H1 (cell line): Measurements from ENCODE around the gene STAU1. TPM values are rescaled to one million over a fixed set of nuclear protein-coding genes. Genes with fewer than 3 reads are reported as not detected.

Source experiments
- CTCF ChIA-PET: fragments of 300-600 bp; sonication (Branson Sonifier 250); formaldehyde crosslinking; loops from one replicate; lab custom pipeline; 2021; ENCODE audit not compliant: partially characterized antibody; lab: Charles Lee
- POLR2A ChIA-PET: fragments of 300-600 bp; sonication (Branson Sonifier 250); formaldehyde crosslinking; loops from one replicate; lab custom pipeline; 2021; ENCODE audit warnings: inconsistent platforms; ENCODE audit not compliant: partially characterized antibody; lab: Charles Lee
- DNase-seq, 2 experiments: peaks; one replicate each; pipeline versions ENCODE4 v3.0.0 to v3.0.0-alpha.2; 2010 to 2022; ENCODE audit warnings: low spot score in 2 of 2, low read depth in 1 of 2, mixed read lengths in 1 of 2
- FAIRE-seq: peaks from 2 replicates; lab custom pipeline; 2011; peaks lifted over from hg19 to GRCh38; lab: Jason Lieb, UNC
- H2AFZ ChIP-seq: 2 replicates; pipeline ENCODE4 v1.8.1; 2012; ENCODE audit warnings: low read length, inconsistent platforms
- H2AK5ac ChIP-seq: 2 replicates; pipeline ENCODE4 v1.6.1; 2013; ENCODE audit warnings: low read depth, low read length
- H2BK120ac ChIP-seq: replicated peaks from 2 replicates; pipeline ENCODE3; 2013; ENCODE audit warnings: low read depth, low read length, inconsistent platforms
- H2BK12ac ChIP-seq: 2 replicates; pipeline ENCODE4 v1.6.1; 2013; ENCODE audit warnings: low read depth, low read length
- H2BK15ac ChIP-seq: 2 replicates; pipeline ENCODE4 v1.6.1; 2013; ENCODE audit warnings: low read length
- H2BK20ac ChIP-seq: 2 replicates; pipeline ENCODE4 v1.6.1; 2013; ENCODE audit warnings: low read length
- H2BK5ac ChIP-seq: 2 replicates; pipeline ENCODE4 v1.6.1; 2013; ENCODE audit warnings: low read depth, low read length
- H3K14ac ChIP-seq: 2 replicates; pipeline ENCODE4 v1.6.1; 2013; ENCODE audit warnings: inconsistent platforms; ENCODE audit not compliant: insufficient read length
- H3K18ac ChIP-seq: 2 replicates; pipeline ENCODE4 v1.6.1; 2013; ENCODE audit warnings: low read length; ENCODE audit errors: extremely low read depth
- H3K23ac ChIP-seq: 2 replicates; pipeline ENCODE4 v1.6.1; 2013; ENCODE audit warnings: inconsistent platforms; ENCODE audit not compliant: insufficient read length
- H3K23me2 ChIP-seq: 2 replicates; pipeline ENCODE4 v1.6.1; 2013; ENCODE audit warnings: low read depth, low read length
- H3K27ac ChIP-seq: 2 replicates; pipeline ENCODE4 v1.6.1; 2011; ENCODE audit warnings: low read depth, low read length, inconsistent platforms
- H3K27me3 ChIP-seq, 4 experiments: replicated peaks in 1 of 4; 1 replicate in 1 of 4; 2 replicates in 3 of 4; pipeline versions ENCODE4 v1.6.1 to v1.8.1; 2011 to 2013; ENCODE audit warnings: low read length in 3 of 4, mild to moderate bottlenecking in 3 of 4, inconsistent platforms in 2 of 4, mixed read lengths in 2 of 4, moderate library complexity in 1 of 4; ENCODE audit not compliant: control insufficient read depth in 3 of 4, insufficient read depth in 3 of 4; ENCODE audit errors: extremely low read depth in 1 of 4
- H3K36me3 ChIP-seq, 4 experiments: 2 replicates each; pipeline versions ENCODE4 v1.6.1 to v1.8.1; 2011 to 2013; ENCODE audit warnings: mild to moderate bottlenecking in 4 of 4, low read length in 3 of 4, moderate library complexity in 2 of 4, control low read depth in 1 of 4, inconsistent platforms in 1 of 4; ENCODE audit not compliant: insufficient read depth in 4 of 4, control insufficient read depth in 2 of 4
- H3K4ac ChIP-seq: replicated peaks from 2 replicates; pipeline ENCODE3; 2013; ENCODE audit warnings: low read length, low read depth, mixed read lengths, inconsistent platforms; ENCODE audit not compliant: insufficient read length
- H3K4me1 ChIP-seq, 4 experiments: replicated peaks in 1 of 4; 1 replicate in 1 of 4; 2 replicates in 3 of 4; pipeline versions ENCODE4 v1.6.1 to v1.8.1; 2011 to 2013; ENCODE audit warnings: low read length in 3 of 4, inconsistent platforms in 2 of 4, mixed read lengths in 1 of 4; ENCODE audit not compliant: insufficient read depth in 4 of 4, control insufficient read depth in 3 of 4
- H3K4me2 ChIP-seq, 2 experiments: 2 replicates each; pipeline versions ENCODE4 v1.6.1 to v1.8.1; 2011 to 2013; ENCODE audit warnings: low read depth in 2 of 2, low read length in 2 of 2, control low read depth in 1 of 2, inconsistent platforms in 1 of 2, mild to moderate bottlenecking in 1 of 2; ENCODE audit not compliant: insufficient read depth in 1 of 2
- H3K4me3 ChIP-seq, 4 experiments: fragments of 200-600, 300-600 bp in 1 of 4; sonication (generic), shearing (Covaris generic), sonication (Bioruptor Twin) in 1 of 4; 2 replicates each; pipeline versions ENCODE4 v1.5.1 to v1.8.1; 2011 to 2016; ENCODE audit warnings: low read length in 4 of 4, low read depth in 3 of 4, control low read depth in 2 of 4, inconsistent platforms in 2 of 4, mild to moderate bottlenecking in 2 of 4, mixed read lengths in 1 of 4, moderate library complexity in 1 of 4; ENCODE audit not compliant: insufficient read depth in 2 of 4; ENCODE audit errors: extremely low read depth in 1 of 4
- H3K56ac ChIP-seq: replicated peaks from 2 replicates; pipeline ENCODE3; 2013; ENCODE audit warnings: low read depth, mild to moderate bottlenecking, mixed read lengths, low read length, inconsistent platforms; ENCODE audit not compliant: insufficient read length
- H3K79me1 ChIP-seq: 2 replicates; pipeline ENCODE4 v1.6.1; 2013; ENCODE audit warnings: low read depth, low read length, control low read depth
- H3K79me2 ChIP-seq, 2 experiments: 2 replicates each; pipeline versions ENCODE4 v1.6.1 to v1.8.1; 2012 to 2013; ENCODE audit warnings: low read length in 2 of 2, mild to moderate bottlenecking in 2 of 2, inconsistent platforms in 1 of 2; ENCODE audit not compliant: insufficient read depth in 2 of 2, control insufficient read depth in 1 of 2
- H3K9ac ChIP-seq, 4 experiments: replicated peaks in 1 of 4; 1 replicate in 1 of 4; 2 replicates in 3 of 4; pipeline versions ENCODE4 v1.6.1 to v1.8.1; 2011 to 2013; ENCODE audit warnings: low read depth in 3 of 4, low read length in 3 of 4, control low read depth in 2 of 4, mild to moderate bottlenecking in 2 of 4, moderate library complexity in 2 of 4, inconsistent platforms in 1 of 4; ENCODE audit errors: extremely low read depth in 1 of 4
- H3K9me3 ChIP-seq, 2 experiments: 2 replicates each; pipeline versions ENCODE4 v1.6.1 to v1.8.1; 2012 to 2013; ENCODE audit warnings: mild to moderate bottlenecking in 2 of 2, moderate library complexity in 2 of 2, control low read depth in 1 of 2, inconsistent platforms in 1 of 2, low read depth in 1 of 2, low read length in 1 of 2, mixed read lengths in 1 of 2; ENCODE audit not compliant: insufficient read depth in 2 of 2
- H4K20me1 ChIP-seq, 2 experiments: replicated peaks in 1 of 2; 2 replicates each; pipeline versions ENCODE3 to v1.8.1; 2011 to 2013; ENCODE audit warnings: inconsistent platforms in 2 of 2, low read length in 2 of 2, mild to moderate bottlenecking in 1 of 2; ENCODE audit not compliant: insufficient read depth in 2 of 2, control insufficient read depth in 1 of 2
- H4K5ac ChIP-seq: 2 replicates; pipeline ENCODE4 v1.6.1; 2013; ENCODE audit warnings: low read length, low read depth, mixed read lengths, inconsistent platforms; ENCODE audit not compliant: insufficient read length
- H4K8ac ChIP-seq: 2 replicates; pipeline ENCODE4 v1.8.0; 2013; ENCODE audit warnings: mild to moderate bottlenecking, moderate library complexity, low read length, inconsistent platforms; ENCODE audit not compliant: insufficient read depth; ENCODE audit errors: extremely low read depth
- H4K91ac ChIP-seq: replicated peaks from 2 replicates; pipeline ENCODE3; 2013; ENCODE audit warnings: low read length, mixed read lengths, inconsistent platforms; ENCODE audit not compliant: insufficient read length
- CBX5 ChIP-seq: fragments of 300-800, 300-1000 bp; sonication (generic); IDR thresholded peaks from 2 replicates; pipeline ENCODE4 v1.7.1; 2016; ENCODE audit warnings: antibody characterized with exemption, low read length, low read depth
- CHD2 ChIP-seq: IDR thresholded peaks from 2 replicates; pipeline ENCODE4 v1.6.1; 2012; ENCODE audit warnings: low read length, improper control_type of control experiment
- KDM4A ChIP-seq: IDR thresholded peaks from one replicate; pipeline ENCODE4 v1.7.1; 2012; ENCODE audit warnings: low read depth, mild to moderate bottlenecking, moderate library complexity, low read length, inconsistent platforms; ENCODE audit not compliant: severe bottlenecking
- MAFK ChIP-seq: IDR thresholded peaks from 2 replicates; pipeline ENCODE4 v1.6.1; 2012; ENCODE audit warnings: low read depth, mild to moderate bottlenecking, improper control_type of control experiment, low read length
- POLR2A ChIP-seq, 2 experiments: IDR thresholded peaks; 1 replicate in 1 of 2; 2 replicates in 1 of 2; pipeline ENCODE4 v1.6.1; 2011; ENCODE audit warnings: low read depth in 2 of 2, low read length in 2 of 2, mild to moderate bottlenecking in 2 of 2; ENCODE audit errors: control extremely low read depth in 1 of 2
- POLR2AphosphoS5 ChIP-seq: IDR thresholded peaks from 2 replicates; pipeline ENCODE4 v1.6.1; 2011; ENCODE audit warnings: low read depth, low read length
- POU5F1 ChIP-seq: IDR thresholded peaks from 2 replicates; pipeline ENCODE4 v1.6.1; 2011; ENCODE audit warnings: low read depth, mild to moderate bottlenecking, low read length, moderate library complexity
- RAD21 ChIP-seq, 2 experiments: IDR thresholded peaks in 1 of 2; conservative IDR thresholded peaks in 1 of 2; 2 replicates each; pipeline ENCODE4 v1.6.1; 2011; ENCODE audit warnings: low read depth in 2 of 2, low read length in 2 of 2, improper control_type of control experiment in 1 of 2, inconsistent platforms in 1 of 2, mild to moderate bottlenecking in 1 of 2, moderate library complexity in 1 of 2
- RFX5 ChIP-seq: IDR thresholded peaks from 2 replicates; pipeline ENCODE4 v1.6.1; 2011; ENCODE audit warnings: low read depth, low read length, improper control_type of control experiment, borderline replicate concordance
- SP1 ChIP-seq: IDR thresholded peaks from 2 replicates; pipeline ENCODE4 v1.6.1; 2011; ENCODE audit warnings: low read depth, low read length
- SRF ChIP-seq: IDR thresholded peaks from 2 replicates; pipeline ENCODE4 v1.6.1; 2011; ENCODE audit warnings: mild to moderate bottlenecking, low read depth, low read length, moderate library complexity
- TEAD4 ChIP-seq: IDR thresholded peaks from 2 replicates; pipeline ENCODE4 v1.6.1; 2012; ENCODE audit warnings: low read depth, low read length, inconsistent platforms, mixed read lengths
- WGBS, 2 experiments: shearing (Covaris generic) in 1 of 2; methylation state at CpG; one replicate each; pipeline versions ENCODE4 v1.1.6 to v1.1.7; 2013 to 2015; ENCODE audit warnings: low lambda C conversion rate in 2 of 2, mixed read lengths in 2 of 2, inconsistent platforms in 1 of 2, low coverage in 1 of 2, missing lambda C conversion rate in 1 of 2; ENCODE audit not compliant: insufficient replicate concordance in 2 of 2, insufficient coverage in 1 of 2, insufficient read length in 1 of 2; ENCODE audit errors: extremely low coverage in 1 of 2, missing lambda C conversion rate in 1 of 2; 5-methylcytosine and 5-hydroxymethylcytosine counted together
- polyA plus RNA-seq, 7 experiments: library from polyadenylated mRNA; depleted of rRNA in 3 of 7; stranded (reverse) in 5 of 7; unstranded in 2 of 7; fragments of >200 nt in 5 of 7; fragments of 200-250 nt in 2 of 7; gene quantifications; 1 replicate in 5 of 7; 2 replicates in 1 of 7; 4 replicates in 1 of 7; pipeline versions ENCODE4 v1.2.1 to v1.2.3, GENCODE V29; 2011 to 2013; ENCODE audit warnings: missing spikeins in 2 of 7, mixed read lengths in 2 of 7
- total RNA-seq: library from RNA; stranded (reverse); fragmentation: NEBNext Ultra II Directional; extraction: Animal tissue kit (Norgen Biotek cat#: 25700); gene quantifications from 2 replicates; pipeline ENCODE4 v1.2.1, GENCODE V29; 2021
- TF ChIP-seq, protein P1 (sequence below): IDR thresholded peaks from 2 replicates; pipeline ENCODE4 v1.6.1; 2012; ENCODE audit warnings: inconsistent platforms

Gene STAU1
- total and polyA plus RNA-seq, 2 of the 8 experiments (the other 6 are each of a cell fraction or from before 2014, with no cell fraction given): 41.4 to 107 TPM

DNA sequence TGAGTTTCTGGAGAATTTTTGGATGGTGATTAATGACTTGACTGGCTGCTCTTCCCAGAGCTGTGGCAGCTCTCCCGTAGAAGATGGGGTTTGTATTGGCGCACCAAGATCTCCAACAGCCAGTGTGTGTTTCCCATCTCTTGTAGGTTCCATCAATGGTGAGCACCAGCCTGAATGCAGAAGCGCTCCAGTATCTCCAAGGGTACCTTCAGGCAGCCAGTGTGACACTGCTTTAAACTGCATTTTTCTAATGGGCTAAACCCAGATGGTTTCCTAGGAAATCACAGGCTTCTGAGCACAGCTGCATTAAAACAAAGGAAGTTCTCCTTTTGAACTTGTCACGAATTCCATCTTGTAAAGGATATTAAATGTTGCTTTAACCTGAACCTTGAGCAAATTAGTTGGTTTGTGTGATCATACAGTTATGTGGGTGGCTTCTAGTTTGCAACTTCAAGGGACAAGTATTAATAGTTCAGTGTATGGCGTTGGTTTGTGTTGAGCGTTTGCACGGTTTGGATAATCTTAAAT, 91.9 kb downstream of the STAU1 start:
- no peak overlapping the region for H2BK12ac ChIP-seq
- no peak overlapping the region for H4K8ac ChIP-seq
- no peak overlapping the region for H3K23ac ChIP-seq
- H3K79me1 ChIP-seq: no peaks in the 10 kb centered on the region; the same call in 1 of the 2 replicates
- H2BK120ac ChIP-seq: no peak overlapping the region
- no peak overlapping the region for H3K14ac ChIP-seq
- peaks cover 33 to 93% (median 69%) of the 10 kb centered on the region in 4 experiments for H3K36me3 ChIP-seq
- ChIA-PET CTCF (interaction anchor here (0.9 to 1.2 kb wide), 2 partner anchors 12 to 24 kb away, joined by 3 read pairs; no protein-coding TSS in a partner anchor), POLR2A (interaction anchor here (1.4 kb wide), 1 partner anchor 9 kb away, joined by 3 read pairs; no protein-coding TSS in a partner anchor)
- no peak overlapping the region for H3K9ac ChIP-seq
- H2AK5ac ChIP-seq: no peak overlapping the region
- H3K56ac ChIP-seq: no peak overlapping the region
- no peak overlapping the region for H2AFZ ChIP-seq
- H2BK20ac ChIP-seq: no peak overlapping the region
- H3K4me2 ChIP-seq: no peak overlapping the region
- no peak overlapping the region for H4K5ac ChIP-seq
- H3K27me3 ChIP-seq: no peaks in the 10 kb centered on the region
- FAIRE-seq: no peak
- H2BK5ac ChIP-seq: no peak overlapping the region
- H3K4me3 ChIP-seq: no peak overlapping the region
- H4K20me1 ChIP-seq: peaks cover 4% of the 10 kb centered on the region in 2 experiments
- no peaks in the 10 kb centered on the region for H3K9me3 ChIP-seq
- no peak overlapping the region for H3K4ac ChIP-seq
- no peak for DNase-seq
- no peak overlapping the region for H4K91ac ChIP-seq
- H3K4me1 ChIP-seq: no peaks in the 10 kb centered on the region
- peaks cover 0 to 18% of the 10 kb centered on the region in 2 experiments; a peak in 2 of 4 replicates for H3K79me2 ChIP-seq
- H3K23me2 ChIP-seq: no peaks in the 10 kb centered on the region
- 97% methylated on average over 7 of the region's 7 CpGs; no CpG with 5 or more reads in 1 of the 2 experiments for WGBS, 2 experiments
- no peak overlapping the region for H3K18ac ChIP-seq
- H2BK15ac ChIP-seq: no peak overlapping the region
- H3K27ac ChIP-seq: no peak overlapping the region
- no peak for TF ChIP-seq POLR2A (IDR thresholded peaks at IDR 0.05; ENCODE audit: control extremely low read depth in 1 of 2, low read depth in 2 of 2, low read length in 2 of 2)
- TF ChIP-seq CBX5: no peak
- no peak for TF ChIP-seq POLR2AphosphoS5
- TF ChIP-seq, protein P1, sequence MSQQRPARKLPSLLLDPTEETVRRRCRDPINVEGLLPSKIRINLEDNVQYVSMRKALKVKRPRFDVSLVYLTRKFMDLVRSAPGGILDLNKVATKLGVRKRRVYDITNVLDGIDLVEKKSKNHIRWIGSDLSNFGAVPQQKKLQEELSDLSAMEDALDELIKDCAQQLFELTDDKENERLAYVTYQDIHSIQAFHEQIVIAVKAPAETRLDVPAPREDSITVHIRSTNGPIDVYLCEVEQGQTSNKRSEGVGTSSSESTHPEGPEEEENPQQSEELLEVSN: no peak
- no peak for TF ChIP-seq SP1
- TF ChIP-seq RFX5: no peak
- no peak for TF ChIP-seq SRF
- TF ChIP-seq TEAD4: no peak
- no peak for TF ChIP-seq POU5F1
- TF ChIP-seq CHD2: no peak
- TF ChIP-seq KDM4A: no peak
- TF ChIP-seq RAD21 (IDR thresholded peaks at IDR 0.05 in 1 of 2, conservative IDR thresholded peaks at IDR 0.05 in 1 of 2; ENCODE audit: low read depth in 2 of 2, low read length in 2 of 2): no peak
- no peak for TF ChIP-seq MAFK
